ENCODE data around the gene GLT6D1.
"Not testable (repeated sequence)": the region's sequence is repeated elsewhere in the genome, so short reads cannot be mapped to it uniquely, and the experiment has no call there.

- TF ChIP-seq POLR2AphosphoS5 (IDR thresholded peaks at IDR 0.05; ENCODE audit: low read depth); CTCF (IDR thresholded peaks at IDR 0.05; ENCODE audit: insufficient read depth, low read length); REST (IDR thresholded peaks at IDR 0.05; ENCODE audit: insufficient replicate concordance, low read depth); GABPA (IDR thresholded peaks at IDR 0.05; ENCODE audit: low read depth); SPI1 (IDR thresholded peaks at IDR 0.05; ENCODE audit: borderline replicate concordance, low read depth): not testable (repeated sequence)
These were observed 29.7 kb upstream of the GLT6D1 start for GRCh38 chr9:135669018-135669417.
